GM12892 (cell line): Measurements from ENCODE around the gene INSL3.

Experiments
- POLR2A ChIP-seq: IDR thresholded peaks from 2 replicates; pipeline ENCODE4 v1.6.1; 2011; ENCODE audit warnings: low read depth, low read length, control low read depth
- POLR2AphosphoS5 ChIP-seq: IDR thresholded peaks from 2 replicates; pipeline ENCODE4 v1.6.1; 2011; ENCODE audit warnings: low read depth, low read length, control low read depth
- TAF1 ChIP-seq: IDR thresholded peaks from 2 replicates; pipeline ENCODE4 v1.6.1; 2011; ENCODE audit warnings: low read depth, mild to moderate bottlenecking, control low read depth, low read length, borderline replicate concordance

- TF ChIP-seq TAF1, result no peak
- no peak for TF ChIP-seq POLR2AphosphoS5
- TF ChIP-seq POLR2A, result no peak
Observed at GRCh38 chr19:17829855-17830566, 8.7 kb upstream of the INSL3 start.
